HG03442 (cell line): Measurements from ENCODE around the gene DPEP3.
"Not testable (repeated sequence)": the region's sequence is repeated elsewhere in the genome, so short reads cannot be mapped to it uniquely, and the experiment has no call there.

ENCODE experiments used
- ATAC-seq: cut with Tn5 transposase; IDR thresholded peaks from one replicate; pipeline ENCODE4 v1.9.1; 2021; ENCODE audit warnings: mild to moderate bottlenecking, moderate library complexity; ENCODE audit not compliant: unreplicated experiment

Gene DPEP3

GRCh38 chr16:67945392-67945933, 34.8 kb downstream of the DPEP3 start:
- no peak for ATAC-seq

DNA sequence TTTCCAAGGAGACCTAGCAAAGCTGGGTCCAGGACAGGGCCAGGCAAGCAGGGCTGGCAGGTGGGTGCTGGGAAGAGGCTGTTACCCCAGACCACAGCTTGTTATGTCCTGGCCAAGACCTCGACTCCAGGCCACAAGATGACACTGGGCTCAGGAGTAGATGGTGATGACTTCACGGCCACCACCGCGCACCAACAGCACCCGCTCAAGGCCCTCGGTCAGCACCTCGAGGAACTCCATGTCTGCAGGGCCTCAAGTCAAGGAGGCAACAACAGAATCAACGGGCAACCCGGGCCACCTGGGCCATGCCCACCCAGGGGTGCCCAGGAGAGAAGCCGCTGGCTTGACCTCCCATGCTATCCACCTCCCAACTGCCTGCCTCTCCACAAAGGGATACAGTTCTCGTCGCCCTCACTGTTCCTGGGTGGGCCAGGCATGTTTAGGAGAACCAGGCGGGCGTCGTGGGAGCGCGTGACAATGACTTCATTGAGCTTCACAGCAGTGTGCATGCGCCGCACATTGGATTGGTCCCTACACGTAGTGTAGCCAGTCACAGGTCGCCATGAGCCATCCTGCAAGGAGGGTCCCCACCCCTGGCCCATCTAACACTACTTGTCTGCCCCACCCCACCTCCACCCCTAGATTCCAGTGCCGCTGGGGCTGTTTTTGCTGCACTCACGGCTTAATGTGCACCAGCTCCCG, 35.5 kb downstream of the DPEP3 start:
- ATAC-seq = no peak

DNA sequence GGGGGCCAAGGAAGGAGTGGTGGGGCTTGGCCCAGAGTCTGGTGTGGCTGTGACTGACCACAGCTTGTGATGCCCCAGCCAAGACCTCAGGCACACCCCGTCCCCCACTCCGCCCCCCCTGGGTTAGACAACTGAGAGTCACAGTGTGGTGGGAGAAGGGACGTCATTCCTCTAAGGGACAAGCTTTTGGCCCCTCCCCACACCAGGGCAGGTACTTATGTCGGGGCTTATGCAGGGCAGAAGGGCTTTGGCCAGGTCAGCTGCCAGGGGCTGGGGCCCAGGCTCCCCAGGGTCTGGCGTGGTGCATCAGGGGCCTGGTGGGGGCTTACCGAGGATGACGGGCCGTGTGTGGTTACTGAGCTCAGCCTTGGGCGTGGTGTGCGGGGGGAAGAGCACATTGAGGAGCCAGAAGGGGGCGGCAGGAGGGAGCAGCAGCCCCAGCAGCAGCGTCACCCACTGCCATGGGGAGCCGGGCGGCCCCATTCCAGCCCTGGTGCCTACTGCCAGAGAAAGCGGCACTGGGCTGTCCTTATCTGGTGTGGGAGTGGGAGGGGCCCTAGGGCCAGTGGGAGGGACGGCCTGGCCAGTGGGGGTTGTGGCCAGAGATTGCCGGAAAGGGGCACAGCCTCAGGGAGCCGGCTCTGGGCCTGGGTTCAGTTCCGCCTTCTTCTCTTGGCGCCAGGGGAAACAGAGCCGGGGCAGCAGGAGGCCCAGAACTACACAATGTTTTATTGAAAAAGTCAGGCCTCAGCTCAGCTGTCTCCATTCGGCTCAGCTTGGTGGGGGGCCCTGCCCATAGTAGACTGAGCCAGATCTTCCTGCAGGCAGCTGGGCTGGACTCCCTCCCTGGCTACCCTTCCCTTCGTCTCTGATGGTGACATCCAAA, 36.4 kb downstream of the DPEP3 start, which contains the start of gene LCAT:
Gene LCAT, minus strand, starts transcription at position 502 of the 886 bp plus-strand sequence. Its CDS starts 19 bp downstream, at position 483.
- ATAC-seq = no peak

DNA sequence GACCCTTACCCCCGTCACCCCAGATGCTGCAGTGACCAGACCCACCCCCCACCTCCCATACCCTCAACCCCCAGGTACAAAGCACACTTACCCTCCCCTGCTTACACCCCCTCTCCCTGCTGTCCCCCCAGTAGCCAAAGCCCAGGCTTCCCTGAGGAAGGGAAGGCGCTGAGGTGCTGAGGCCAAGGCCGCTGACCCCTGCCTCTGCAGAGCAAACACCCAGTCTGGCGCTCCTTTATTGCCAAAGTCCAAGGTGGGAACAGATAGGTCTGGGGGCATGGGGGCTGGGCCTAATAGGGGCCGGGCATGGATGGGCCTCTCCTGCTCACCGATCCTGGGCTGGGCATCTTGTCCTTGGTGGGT, 37.1 kb downstream of the DPEP3 start:
- ATAC-seq = no peak

DNA sequence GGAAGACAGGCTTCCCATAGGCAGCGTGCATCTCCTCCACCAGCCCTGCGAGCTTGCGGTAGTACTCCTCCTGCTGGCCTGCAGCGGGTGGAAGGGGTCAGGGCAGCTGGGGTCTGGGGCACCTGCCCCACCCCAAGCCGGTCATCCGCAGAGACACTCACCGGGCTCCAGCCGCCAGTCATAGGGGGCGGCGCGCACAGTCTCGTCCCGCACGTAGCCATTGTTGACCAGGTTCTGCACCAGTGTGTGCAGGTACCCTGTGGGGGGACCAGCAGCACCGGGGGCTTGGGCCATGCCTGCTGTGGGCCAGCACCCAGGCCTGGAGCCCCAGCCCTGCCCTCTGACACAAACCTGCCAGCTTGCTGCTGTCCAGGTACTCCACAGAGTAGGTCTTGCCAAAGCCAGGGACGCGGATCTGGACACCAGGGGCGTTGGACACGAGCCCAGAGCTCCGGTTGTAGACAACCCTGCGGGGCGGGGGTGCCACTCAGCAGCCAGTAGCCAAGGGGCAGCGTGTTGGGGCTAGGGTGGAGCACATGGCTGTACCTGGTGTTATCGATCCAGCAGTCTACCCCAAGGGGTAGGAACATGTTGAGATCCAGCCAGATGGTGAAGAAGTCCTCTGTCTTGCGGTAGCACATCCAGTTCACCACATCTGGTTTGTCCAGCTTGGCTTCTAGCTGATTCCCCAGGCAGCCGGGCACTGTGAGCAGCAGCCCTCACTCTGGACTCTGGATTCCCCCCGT, 37.6 kb downstream of the DPEP3 start:
- no peak for ATAC-seq

DNA sequence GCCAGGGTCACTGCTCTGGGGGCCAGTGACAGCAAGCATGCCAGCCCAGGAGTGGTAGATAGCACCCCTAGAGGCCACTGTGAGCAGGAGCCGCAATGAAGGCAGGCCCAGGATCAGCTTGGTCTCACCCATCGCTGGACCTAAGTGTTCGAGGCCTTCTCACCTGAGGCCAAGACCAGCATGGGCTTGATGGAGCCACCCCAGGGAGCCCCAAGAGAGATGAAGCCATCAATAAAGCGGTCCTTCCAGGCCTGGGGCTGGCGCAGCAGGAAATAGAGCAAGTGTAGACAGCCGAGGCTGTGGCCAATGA, 38.1 kb downstream of the DPEP3 start:
- no peak for ATAC-seq

GRCh38 chr16:67941469-67942199, 38.7 kb downstream of the DPEP3 start:
- no peak for ATAC-seq

DNA sequence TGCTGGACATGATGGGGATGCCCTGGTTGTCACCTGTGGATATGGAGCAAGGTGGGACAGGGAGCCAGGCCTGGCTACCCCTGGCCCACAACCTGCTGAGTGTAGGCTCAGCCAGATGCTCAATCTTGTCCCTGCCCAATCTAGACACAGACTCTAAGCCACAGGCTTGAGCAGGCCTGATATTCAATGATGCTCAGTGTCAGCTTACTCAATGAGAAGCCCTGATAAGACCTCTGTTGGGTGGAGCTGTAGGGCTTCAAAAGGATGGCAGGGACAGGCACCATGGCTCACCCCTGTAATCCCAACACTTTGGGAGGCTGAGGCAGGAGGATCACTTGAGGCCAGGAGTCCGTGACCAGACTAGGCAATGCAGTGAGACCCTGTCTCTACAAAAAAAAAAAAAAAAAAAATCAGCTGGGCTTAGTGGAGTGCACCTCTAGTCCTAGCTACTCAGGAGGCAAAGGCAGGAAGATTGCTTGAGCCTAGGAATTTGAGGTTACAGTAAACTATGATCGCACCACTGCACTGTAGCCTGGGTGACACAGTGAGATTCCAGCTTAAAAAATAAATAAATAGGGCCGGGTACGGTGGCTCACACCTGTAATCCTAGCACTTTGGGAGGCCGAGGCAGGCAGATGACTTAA, 39.7 kb downstream of the DPEP3 start:
- ATAC-seq = no peak

DNA sequence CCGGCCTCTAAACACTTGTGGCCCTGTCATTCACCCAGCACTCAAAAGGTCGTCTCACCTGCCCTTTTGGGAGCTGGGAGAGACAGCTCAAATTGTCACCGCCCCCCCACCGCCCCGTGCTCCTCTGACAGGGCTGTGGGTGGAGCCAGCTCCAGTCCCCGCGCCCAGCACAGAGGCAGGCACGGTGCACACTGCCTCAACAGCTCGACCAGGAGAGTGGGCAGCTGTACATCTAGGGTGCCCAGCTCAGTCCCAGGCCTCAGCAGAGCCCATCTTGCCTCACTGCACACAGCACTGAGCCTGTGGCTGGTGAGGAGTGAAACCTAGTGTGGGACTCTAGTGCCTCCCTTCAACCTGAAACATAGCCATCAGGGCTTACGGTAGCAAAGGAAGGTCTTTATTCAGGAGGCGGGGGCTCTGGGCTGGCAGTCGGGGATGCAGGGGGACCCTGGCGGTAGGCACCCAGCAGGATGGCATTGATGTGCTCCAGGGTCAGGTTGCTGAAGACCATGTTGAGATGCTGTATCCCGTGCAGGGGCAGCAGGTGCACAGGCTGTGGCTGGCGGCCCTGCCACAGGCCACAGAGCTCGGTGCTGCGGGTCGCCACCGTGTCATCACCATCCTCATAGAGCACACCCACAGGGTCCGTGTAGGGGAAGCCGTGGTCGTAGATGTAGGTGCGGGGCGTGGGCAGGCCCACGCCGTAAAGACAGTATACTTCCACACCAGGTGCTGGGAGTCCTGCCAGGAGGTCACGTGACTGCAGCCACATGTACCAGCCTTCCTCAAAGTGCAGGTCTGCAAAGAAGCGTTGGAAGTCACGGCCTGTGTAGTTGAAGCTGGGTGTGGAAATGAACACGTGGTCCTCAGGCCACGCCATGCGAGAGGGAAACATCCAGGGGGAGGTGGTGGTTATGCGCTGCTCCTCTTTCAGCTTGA, 40.5 kb downstream of the DPEP3 start:
- ATAC-seq = no peak

GRCh38 chr16:67937713-67938112, 42.6 kb downstream of the DPEP3 start:
- not testable (repeated sequence) for ATAC-seq

- ATAC-seq = peak; percentile 36
Observed at GRCh38 chr16:67936880-67937605, 43.3 kb downstream of the DPEP3 start.

DNA sequence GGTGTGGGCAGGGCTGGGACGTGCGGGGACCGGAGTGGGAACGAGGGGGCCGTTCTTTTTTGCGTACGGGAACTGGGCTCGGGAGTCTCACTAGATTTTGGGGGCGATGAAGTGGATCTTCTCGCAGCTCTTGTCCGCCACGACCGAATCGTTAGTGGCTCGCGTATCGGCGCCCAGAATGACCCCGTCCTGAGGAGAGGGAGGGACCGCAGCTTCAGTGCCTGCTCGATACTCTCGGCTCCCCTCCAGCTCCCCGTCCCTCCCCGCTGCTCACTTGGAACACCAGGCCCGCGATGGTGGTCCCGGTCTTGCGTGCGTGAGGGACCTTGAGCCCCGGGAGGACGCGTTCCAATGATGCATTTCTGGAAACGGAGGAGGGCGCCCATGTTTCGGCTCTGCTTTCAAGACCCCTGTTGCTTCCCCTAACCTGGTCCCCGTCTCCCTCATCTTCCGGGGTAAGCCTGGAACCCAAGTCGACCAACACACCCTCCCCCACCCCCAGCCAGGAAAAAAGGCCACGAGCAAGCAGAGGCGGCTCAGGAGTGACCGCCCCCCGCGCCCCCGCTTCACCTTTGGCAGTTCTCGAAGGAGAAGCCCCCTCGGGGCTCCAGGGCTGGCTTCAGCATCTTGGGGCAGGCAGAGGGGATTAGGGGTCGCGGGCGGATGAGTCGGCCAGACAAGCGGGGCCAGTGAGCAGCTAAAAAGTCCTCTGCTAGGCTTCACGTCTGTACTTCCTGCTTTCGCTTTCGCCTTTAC, 44.0 kb downstream of the DPEP3 start, which contains the start of gene PSMB10:
Gene PSMB10, minus strand, starts transcription at position 727 of the 756 bp plus-strand sequence. Its CDS starts 101 bp downstream, at position 626.
- peak; percentile 6 for ATAC-seq

- peak; percentile 89 for ATAC-seq
Observed at GRCh38 chr16:67935402-67936123, 44.7 kb downstream of the DPEP3 start.

GRCh38 chr16:67935101-67935401, 45.2 kb downstream of the DPEP3 start:
- no peak for ATAC-seq

GRCh38 chr16:67934306-67935100, 45.8 kb downstream of the DPEP3 start:
- no peak for ATAC-seq

DNA sequence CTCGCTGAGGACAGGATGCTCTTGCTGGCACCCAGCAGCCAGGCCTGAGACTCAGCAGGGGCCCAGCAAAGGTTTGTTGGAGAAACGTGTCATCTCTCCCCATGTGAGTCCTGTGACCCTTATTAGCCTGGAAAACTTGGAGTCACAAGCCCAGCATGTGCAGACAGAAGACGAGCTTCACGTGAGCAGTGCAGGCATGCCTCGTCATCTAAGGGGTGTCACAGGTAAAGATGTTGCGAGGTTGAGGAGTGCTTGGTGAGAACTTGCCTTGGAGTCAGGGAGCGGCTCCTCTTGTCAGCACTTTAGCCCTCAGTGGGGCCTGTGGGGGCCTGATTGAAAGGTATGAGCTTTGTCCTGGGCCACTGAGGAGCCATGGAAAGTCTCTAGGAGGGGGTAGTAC, 46.5 kb downstream of the DPEP3 start:
- ATAC-seq = no peak
